GM12874 (cell line): ENCODE data around the gene F2.
A peak's percentile ranks its signal among the peaks of the same experiment; 100 is the strongest.

Source experiments
- TF ChIP-seq, protein P1 (sequence below): IDR thresholded peaks from 2 replicates; pipeline ENCODE4 v1.5.1; 2011; ENCODE audit warnings: low read depth, mild to moderate bottlenecking, control low read depth, low read length, moderate library complexity; ENCODE audit not compliant: insufficient read depth

Gene F2

DNA sequence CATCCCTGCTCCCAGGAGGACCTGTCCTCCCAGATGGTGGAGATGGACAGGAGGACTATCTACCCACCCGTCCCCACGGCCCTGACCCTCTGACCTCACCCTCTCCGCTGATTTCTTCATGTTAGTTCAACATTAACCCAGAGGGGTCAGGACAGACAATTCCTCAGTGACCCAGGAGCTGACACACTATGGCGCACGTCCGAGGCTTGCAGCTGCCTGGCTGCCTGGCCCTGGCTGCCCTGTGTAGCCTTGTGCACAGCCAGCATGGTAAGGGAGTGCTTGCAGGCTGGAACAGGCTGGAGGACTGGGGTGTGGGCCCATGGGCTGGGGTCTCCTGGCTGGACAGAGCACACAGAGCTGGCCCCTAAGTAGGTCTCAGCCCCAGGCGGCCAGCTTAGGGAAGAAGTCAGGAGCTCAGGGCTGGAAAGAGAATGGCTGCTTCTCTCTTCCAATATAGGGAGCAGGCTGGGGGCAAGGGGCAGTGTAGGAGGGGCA lies at the start of gene F2:
F2 (plus strand) TSS at position 166 of the 495 bp plus-strand sequence; CDS start at position 189, 23 bp downstream.
- TF ChIP-seq, protein P1, sequence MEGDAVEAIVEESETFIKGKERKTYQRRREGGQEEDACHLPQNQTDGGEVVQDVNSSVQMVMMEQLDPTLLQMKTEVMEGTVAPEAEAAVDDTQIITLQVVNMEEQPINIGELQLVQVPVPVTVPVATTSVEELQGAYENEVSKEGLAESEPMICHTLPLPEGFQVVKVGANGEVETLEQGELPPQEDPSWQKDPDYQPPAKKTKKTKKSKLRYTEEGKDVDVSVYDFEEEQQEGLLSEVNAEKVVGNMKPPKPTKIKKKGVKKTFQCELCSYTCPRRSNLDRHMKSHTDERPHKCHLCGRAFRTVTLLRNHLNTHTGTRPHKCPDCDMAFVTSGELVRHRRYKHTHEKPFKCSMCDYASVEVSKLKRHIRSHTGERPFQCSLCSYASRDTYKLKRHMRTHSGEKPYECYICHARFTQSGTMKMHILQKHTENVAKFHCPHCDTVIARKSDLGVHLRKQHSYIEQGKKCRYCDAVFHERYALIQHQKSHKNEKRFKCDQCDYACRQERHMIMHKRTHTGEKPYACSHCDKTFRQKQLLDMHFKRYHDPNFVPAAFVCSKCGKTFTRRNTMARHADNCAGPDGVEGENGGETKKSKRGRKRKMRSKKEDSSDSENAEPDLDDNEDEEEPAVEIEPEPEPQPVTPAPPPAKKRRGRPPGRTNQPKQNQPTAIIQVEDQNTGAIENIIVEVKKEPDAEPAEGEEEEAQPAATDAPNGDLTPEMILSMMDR = no peak

DNA sequence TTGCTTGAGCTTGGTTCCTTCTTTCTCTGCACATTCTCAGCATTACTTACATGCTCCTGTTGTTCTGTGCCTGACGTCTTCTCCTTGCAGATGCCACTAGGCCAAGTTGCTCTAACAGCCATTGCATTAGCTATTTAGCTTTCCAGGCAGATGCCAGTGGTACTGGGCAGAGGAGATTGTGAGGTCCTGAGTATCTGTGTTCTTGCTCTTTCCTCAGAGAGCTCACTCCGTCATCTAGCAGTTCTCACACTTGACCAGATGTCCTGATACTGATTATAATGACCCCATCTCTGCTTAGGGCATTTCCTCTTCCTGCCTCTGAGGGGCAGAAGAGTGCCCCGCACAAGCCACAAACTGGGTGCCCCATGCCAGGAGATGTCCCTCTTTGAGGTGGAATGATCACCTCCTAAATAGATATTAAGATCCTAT lies 49.3 kb upstream of the F2 start:
- TF ChIP-seq, protein P1 = peak; percentile 31; the same call in 1 of the 2 replicates

DNA sequence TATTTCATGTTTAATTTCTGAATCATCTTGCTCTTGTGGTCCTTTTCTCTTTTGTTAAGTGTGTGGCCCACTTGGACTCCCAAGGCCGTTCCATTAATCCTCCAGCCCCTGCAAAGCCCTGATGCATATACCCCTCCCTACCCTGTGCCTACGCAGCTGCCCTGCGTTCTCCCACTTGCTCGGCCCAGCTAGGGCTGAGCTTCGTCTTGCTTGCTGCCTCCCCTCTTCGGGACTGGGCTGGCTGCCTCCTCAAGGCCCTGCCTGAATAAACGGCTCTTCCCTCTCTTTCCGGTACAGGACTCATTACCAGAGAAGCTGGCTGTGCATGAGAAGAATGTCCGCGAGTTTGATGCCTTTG lies 47.1 kb upstream of the F2 start:
- TF ChIP-seq, protein P1 = no peak

DNA sequence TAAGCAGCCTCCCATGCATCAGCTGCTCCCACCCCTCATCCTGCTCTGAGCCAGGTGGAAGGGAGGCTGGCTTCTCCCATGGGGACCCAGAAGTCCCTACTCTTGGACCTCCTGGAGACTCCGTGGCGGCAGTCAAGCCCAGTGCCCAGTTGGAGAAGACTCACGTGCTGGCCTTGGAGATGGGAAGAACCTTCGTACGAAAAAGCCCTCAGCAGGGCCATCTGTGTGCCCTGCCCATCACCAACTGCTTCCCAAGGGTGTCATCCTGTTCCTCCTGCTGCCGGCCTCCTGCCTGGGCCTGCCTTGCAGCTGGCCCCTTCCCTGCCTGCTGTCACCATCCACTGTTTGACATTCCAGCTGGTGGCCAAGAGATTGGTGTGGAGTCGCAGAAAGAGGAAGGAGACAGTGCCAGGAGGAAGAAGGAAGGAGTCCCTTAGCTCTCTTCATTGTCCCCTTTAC lies 46.6 kb upstream of the F2 start:
- TF ChIP-seq, protein P1 = no peak

DNA sequence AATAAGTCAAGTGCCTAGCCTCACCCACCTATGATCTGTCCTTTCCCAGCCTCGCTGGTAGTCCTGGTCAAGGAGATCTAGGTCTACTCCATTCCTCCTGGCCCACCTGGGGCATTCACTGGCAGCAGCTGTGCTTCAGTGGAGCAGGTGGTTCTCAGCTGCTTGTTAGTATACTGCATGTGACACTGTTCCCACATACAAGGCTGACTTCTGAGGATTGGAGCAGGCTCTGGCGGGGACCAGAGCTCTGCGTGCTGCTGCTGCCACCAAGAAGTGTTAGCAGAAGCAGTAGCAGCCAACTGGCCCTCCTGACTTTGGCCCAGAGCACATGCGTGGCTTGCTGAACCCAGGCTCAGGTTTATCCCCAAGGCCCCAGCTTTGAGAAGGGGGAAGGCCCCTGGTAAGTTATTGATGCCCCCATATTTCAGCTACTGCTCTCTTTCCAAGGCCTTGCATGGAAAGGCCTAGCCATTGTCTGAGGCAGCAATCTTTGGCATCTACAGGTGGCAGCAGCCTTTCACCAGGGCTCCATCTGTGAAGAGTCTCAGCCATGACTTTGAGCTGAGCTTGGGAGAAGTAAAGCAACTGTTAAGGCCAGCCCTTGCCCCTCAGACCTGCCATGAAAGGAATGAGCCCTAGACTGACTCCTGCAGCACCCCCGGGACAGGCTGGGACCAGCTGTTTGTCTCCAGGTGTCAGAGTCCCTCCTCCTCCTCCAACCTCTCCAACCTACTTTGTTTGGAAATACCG lies 45.1 kb upstream of the F2 start:
- TF ChIP-seq, protein P1 = no peak

DNA sequence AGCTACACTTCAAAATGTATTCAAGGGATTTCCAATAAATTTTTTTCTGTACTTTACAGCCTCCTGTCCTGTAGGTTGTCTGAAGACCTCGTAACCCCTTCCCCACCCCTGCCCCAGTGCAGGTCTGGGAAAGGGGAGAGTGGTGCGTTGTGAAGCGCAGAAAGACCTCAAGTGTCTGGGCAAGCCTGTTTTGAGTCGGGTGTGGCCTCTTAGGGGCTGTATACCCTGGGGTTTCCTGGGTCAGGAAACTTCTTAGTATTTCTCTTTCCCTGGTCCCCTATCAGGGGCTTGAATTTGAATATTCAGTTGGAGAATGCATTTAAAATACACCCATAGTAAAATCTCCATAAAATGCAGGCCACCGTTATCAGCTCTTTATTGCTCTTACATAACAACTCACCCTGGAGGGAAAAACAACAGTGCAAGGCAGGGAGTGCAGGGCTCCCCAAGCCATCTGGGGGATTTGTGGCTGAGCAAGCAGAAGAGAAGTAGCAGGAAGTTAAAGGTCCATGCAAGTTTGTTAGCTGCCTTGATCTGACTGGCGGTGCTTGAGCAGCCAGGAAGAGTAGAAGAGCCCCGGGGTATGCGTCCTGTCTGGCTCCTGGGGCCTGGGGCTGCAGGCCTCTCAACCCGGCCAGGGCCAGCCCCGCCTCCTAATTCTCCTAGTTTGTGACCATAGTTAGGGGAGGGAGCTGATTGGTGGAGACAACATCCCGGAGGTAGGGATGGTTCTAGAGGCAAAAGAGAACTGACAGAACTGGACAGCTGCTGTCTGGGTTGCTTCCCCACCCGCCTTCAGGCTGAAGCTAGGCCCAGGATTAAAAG lies 44.3 kb upstream of the F2 start:
- TF ChIP-seq, protein P1 = no peak

DNA sequence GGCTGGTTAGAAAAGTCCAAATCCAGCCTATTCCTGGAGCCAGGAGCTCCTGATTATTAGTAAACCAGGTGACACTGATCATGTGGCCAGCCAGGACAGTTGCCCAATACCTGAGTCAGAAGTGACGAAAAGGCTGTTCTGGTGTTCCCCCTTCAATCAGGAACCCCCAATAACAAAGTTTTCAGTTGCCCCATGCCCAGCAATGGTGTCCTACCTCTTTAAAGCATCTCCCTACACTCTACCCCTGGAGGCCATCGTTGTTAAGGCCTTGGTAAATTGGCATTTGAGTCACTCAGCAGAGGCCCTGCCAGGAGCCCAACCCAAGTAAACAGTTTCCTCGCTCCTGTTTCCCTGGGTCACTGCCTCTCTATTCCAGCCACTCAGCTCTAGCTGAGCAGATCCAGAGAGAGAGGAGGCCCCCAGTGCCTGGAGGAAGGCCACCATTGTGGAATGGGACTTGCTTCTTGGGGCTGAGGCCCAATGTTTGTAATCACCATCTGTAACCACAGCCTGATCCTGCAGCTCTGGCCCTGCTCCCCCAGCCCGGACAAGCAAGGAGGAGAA lies 43.6 kb upstream of the F2 start:
- TF ChIP-seq, protein P1 = no peak
